Stimulated activated CD8-positive, alpha-beta memory T cell treated with anti-CD3 and anti-CD28 coated beads, Interleukin-15, amount 100 ng/mL, for 1 hour (primary cell): ENCODE data around the gene PER1.
"Not testable (repeated sequence)": the region's sequence is repeated elsewhere in the genome, so short reads cannot be mapped to it uniquely, and the experiment has no call there.

ENCODE experiments used
- DNase-seq: peaks from one replicate; pipeline ENCODE4 v3.0.0-alpha.2; 2020; ENCODE audit warnings: low read depth

Gene PER1

DNA sequence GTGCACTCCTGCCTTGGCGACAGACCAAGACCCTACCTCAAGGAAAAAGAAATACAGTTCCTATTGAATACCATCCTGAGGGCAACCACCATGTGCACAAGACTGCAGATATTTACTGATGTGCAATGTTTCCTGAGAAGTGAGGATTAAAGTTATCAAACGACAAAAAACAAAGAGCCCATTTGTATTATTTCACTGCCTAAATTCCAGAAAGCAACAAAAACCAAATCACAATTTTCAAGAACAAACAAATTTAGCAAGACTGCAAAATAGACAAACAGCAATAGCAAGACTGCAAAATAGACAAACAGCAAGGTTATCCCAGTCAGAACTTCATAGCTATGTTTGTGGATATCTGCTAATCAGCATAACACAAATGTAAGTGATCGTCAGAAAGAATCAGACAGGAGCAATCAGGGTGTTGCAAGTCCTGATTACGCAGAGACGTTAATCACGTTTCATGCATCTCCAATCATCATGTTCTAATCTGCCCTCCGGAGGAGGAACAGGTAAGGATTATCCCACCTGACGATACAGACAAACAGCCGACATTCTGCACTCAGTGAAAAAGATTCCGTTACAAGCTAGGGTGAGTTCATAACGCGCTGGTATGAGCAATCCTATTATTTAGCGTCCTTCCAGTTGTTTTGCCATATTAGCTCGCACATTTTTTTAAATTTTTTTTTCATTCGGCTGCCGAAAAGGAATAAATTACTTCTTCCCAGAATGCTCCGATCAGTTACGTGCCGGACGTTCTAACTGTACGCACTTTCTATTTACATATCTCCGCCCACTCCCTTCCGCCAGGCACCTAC lies 21.1 kb upstream of the PER1 start:
- DNase-seq: no peak

DNA sequence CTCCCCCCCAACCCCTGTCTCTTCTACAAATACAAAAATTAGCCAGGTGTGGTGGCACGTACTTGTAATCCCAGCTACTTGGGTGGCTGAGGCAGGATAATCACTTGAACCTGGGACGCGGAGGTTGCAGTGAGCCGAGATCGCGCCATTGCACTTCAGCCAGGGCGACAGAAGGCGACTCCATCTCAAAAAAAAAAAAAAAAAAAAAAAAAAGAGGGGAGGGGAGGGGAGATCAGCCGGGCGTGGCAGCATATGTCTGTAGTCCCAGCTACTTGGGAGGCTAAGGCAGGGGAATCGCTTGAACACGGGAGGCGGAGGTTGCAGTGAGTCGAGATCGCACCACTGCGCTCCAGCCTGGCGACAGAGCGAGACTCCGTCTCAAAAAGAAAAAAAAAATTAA lies 18.0 kb upstream of the PER1 start:
- DNase-seq: not testable (repeated sequence)

- DNase-seq: no peak
Observed at GRCh38 chr17:8167526-8167925, 15.3 kb upstream of the PER1 start.

GRCh38 chr17:8166731-8167130 lies 14.5 kb upstream of the PER1 start:
- DNase-seq: no peak

DNA sequence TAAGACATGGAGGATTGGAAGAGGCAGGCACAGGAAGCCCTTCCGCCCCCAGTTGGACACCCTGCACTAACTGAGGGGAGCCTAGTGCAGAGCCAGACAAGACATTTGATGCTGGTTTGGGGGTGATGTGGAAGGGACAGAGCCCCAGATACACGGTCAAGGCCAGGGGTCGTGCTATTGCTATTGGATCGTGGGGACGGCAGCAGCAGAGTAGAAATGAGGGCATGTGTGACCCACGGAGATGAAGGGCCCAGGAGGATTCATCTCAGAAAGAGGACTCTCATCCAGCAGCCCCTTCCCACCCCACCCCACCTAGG lies 12.6 kb upstream of the PER1 start:
- DNase-seq: no peak

DNA sequence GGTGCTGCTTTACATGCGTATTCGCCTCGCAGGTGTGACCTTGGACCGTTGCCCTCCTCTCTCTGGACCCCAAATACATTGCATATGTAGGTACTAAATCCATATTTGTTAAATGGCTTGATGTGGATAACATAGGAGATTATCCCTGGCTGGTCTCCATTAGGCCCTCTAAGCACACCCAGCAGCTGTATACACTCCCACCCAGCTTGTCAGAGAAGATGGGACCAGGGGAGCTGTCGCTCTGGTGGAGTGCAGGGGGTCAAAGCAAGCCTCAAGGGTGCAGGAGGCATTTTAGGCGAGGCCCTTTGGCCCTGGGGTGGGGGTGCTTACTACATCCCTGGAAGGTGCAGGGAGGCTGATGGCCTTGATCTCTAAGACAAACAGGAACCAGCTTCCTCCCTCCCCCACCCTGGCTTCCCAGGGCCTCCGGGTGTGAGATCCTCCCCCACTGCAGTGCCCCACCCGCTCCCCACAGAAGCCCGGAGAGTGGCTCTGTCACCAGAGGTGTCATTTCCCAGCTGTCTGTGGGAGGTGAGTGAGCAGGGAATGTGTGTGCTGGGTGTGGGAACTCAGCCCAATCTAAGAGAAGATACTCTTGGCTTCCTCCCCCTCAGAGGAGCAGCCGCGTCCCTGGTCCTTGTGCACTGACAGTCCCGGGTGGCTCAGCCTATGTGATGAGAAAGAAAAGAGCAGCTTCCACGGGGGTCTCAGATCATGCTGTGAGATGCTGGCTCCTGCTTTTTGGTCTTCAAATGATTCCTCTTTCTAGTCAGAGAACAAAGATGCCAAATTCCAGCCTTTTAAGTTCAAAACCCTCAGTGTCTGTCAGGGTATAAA lies 12.0 kb upstream of the PER1 start:
- DNase-seq: no peak

DNA sequence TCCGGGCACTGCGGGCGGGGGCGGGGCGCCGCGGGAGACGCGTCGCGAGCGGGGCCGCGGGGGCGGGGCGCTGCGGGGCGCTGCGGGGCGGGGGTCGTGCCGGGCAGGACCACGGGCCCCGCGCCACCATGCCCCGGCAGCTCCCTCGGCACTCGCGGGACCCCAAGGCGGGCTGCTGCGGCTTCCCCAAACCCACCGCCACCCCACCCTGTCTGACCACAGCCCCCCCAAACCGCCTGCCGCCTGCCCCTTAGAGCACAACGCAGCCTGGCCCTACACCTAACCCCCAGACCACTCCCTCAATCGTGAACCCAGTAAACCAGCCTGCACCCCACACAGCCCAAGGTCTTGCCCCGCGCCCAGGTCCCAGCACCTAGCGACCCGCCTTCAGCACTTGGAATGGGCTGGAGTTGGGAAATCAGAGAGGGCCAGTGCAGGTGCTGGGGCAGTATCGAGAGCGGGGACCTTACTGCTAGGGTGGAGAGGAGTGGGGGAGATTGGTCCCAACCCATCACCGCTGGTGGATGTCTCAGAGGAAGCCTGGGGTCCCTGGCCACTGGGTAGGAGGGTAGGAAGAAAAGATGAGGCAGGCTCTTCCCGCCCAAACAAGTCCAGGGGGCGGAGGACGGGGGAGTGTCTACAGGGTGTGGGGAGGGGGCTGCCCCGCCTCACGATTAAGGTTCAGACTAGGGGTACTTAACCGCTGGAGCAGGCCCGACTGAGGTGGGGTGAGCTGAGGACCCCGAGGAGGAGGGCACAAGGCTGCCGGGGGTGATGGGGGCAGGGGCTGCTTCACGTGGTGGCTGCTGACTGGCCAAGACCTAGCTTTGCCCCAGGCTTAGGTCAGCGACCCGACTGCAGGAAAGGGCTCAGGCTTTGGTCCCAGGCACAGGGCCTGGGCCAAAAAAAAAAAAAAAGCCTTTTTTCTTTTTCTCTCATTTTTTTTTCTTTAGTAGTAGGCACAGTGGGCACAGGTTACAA lies 11.1 kb upstream of the PER1 start:
- no peak for DNase-seq

DNA sequence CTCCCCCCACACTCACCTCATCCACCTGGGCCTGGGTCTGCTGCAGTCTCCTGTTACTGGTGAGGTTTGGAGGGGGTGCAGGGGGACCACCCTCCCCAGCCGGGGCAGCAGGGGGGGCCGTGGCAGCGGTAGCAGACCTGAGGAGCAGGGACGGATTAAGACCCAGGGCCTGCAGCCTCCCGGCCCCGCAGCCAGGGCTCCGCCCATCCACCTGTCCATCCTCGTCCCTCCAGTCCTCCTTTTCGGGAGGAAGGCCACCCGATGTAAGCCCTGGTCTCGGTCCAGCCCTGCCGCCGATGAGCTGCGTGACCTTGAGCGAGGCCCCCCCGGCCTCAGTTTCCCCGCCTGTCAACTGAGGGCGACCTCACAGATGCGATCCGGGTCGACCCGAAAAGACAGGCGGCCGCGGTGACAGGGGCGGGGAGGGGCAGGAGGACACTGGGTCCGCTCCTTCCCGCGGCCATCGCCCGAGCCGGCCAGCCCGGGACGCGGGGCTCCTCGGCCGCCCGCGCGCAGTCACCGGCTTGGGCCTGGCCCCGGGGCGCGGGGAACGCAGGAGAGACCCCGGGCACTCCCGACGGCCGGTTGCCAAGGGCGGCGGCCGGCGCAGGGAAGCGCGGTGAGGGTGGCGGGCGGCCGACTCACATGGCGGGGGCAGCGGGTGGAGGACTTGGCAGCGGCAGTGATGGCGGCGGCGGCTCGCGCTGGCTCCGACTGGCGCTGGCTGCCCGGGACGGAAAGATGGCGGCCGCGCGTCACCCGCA lies 10.2 kb upstream of the PER1 start, which contains the start of gene VAMP2:
Gene VAMP2, minus strand, starts transcription at position 716 of the 764 bp plus-strand sequence. Its CDS starts 69 bp downstream, at position 647.
- peak; percentile 62 for DNase-seq

GRCh38 chr17:8161289-8162232 lies 9.4 kb upstream of the PER1 start:
- DNase-seq: no peak

DNA sequence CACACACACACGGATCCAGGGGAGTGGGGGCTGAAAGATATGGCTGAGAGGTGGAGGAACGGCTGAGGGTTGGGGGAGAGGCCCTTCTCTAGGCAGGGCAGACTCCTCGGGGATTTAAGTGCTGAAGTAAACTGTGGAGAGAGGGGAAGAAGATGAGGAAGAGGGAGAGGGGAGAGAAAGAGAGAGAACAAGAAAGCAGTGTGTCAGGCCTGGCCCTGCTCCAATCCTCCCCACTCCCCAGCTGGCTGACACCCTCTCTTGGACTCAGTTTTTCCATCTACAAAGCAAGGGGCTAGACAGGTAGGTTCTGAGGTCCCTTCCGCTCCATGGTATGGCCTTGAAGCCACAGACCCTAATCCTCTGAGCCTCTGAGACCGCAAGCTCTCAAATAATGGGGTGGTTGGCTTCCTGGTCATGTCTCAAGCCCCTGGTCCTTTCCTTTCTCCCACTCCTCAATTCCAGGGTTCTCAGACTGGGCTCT lies 8.6 kb upstream of the PER1 start:
- no peak for DNase-seq

DNA sequence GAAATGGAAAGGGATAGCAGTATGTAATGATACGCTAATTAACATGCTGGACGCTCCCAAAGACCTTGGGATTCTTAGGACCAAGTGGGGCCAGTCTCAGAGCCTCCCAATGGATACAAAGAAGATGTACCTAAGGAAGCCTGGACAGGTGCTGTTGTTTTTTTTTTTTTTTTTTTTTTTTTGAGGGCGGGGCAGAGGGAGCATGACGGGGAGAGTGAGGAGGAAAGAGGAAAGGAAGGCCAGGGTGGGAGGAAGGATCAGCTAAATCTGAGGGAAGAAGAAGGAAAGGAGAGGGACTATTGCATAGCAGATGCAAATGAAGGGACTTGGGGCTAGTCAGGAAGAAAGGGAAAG lies 8.0 kb upstream of the PER1 start:
- DNase-seq: no peak

DNA sequence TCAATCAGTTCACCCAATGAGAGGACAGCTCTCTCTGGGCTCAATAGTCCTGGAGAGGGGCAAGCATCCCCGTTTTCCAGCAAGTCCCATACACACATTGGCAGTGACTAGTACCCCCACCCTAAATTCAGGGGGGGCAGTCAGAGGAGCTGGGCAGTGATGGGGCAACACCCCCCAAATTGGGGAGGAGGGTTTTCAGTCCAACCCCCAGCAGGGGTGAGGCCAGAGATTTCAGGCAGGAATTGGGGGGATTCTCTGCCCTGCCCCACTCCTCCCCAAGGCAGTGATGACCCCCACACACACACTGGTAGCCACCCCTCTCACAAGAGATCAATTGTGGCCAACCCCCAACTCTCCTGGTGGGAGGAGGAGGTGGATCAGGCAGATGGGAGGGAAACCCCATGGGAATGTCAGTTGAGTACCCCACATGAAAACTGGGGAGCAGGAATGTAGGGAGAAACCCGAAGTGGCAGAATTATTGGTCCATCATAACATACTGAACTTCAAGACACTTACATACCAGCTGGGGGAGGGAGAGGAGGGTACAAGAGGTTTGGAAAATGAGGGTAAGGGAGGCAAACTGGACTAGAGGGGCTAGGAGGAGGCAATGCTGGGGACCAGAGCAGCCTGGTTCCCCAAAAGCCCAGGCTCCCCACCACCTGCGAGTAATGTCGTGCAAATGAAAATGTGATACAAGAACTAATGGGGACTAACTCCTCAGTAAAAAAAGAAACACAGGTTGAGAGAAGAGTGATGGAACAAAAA lies 7.4 kb upstream of the PER1 start:
- DNase-seq: no peak

GRCh38 chr17:8159032-8159400 lies 6.8 kb upstream of the PER1 start:
- DNase-seq: no peak

GRCh38 chr17:8158267-8159031 lies 6.2 kb upstream of the PER1 start:
- DNase-seq: peak; percentile 84

- peak; percentile 99 for DNase-seq
Observed at GRCh38 chr17:8156246-8156992, 4.2 kb upstream of the PER1 start.

- DNase-seq: no peak
Observed at GRCh38 chr17:8155996-8156245, 3.7 kb upstream of the PER1 start.

DNA sequence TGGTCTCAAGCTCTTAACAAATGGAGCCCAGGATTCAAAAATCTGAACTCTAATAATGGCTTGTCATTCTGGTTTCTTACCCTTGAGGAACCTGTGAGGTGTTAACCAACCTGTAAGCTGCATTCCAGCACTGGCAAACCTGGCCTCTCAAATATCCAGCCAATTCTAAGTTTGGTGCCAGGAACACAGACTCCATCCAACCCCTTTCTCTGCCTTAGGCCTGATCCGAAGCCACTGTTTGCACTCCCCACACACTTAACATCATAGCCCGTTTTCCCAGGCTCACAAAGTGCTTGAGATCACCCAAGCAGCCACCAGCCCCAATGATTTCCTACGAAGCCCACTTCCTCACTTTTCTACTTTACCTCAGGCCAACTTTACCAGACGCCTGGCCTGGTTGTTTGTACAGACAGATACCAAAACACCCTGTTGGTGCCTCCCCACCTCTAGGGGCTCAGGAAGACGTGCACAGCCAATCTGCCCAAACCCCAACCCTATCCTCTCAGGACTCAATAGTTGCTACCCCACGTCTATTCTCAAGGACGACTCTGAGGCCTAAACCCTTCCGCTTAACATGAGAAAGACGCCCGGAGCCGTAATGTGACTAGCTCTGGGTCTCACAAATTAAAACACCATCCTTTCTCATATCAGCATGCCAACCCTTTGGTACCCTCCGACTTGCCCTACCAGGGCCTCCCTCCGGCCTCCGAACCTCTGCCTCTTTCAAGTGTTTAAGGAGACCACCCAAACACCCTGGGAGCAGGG lies 3.2 kb upstream of the PER1 start:
- DNase-seq: no peak
